NAMALWA (cell line): ENCODE data around the gene FST.

Source experiments
- DNase-seq: peaks from one replicate; pipeline ENCODE4 v3.0.0-alpha.2; 2015; ENCODE audit warnings: low spot score

FST gene

GRCh38 chr5:53480416-53481158, at the start of gene FST:
Gene FST, plus strand, starts transcription at chr5:53480629. Its CDS starts 163 bp downstream, at chr5:53480792.
- DNase-seq, result no peak

GRCh38 chr5:53431665-53432064, 48.8 kb upstream of the FST start:
- no peak for DNase-seq

GRCh38 chr5:53433026-53433425, 47.4 kb upstream of the FST start:
- DNase-seq, result no peak

GRCh38 chr5:53434541-53434940, 45.9 kb upstream of the FST start:
- DNase-seq, result no peak

- no peak for DNase-seq
These were observed 43.8 kb upstream of the FST start for GRCh38 chr5:53436480-53437191.

GRCh38 chr5:53438079-53438478, 42.4 kb upstream of the FST start:
- DNase-seq, result no peak

- peak; percentile 7 for DNase-seq
These were observed 41.6 kb upstream of the FST start for GRCh38 chr5:53438486-53439472.

- no peak for DNase-seq
These were observed 37.5 kb upstream of the FST start for GRCh38 chr5:53442961-53443360.

- no peak for DNase-seq
These were observed 34.9 kb upstream of the FST start for GRCh38 chr5:53445569-53445968.

- no peak for DNase-seq
These were observed 33.5 kb upstream of the FST start for GRCh38 chr5:53446908-53447307.

- DNase-seq, result no peak
These were observed 31.6 kb upstream of the FST start for GRCh38 chr5:53448851-53449250.

GRCh38 chr5:53453898-53454718, 26.3 kb upstream of the FST start:
- DNase-seq, result no peak

GRCh38 chr5:53454719-53455000, 25.8 kb upstream of the FST start:
- DNase-seq, result no peak

GRCh38 chr5:53456366-53456765, 24.1 kb upstream of the FST start:
- no peak for DNase-seq

- no peak for DNase-seq
These were observed 16.4 kb upstream of the FST start for GRCh38 chr5:53463909-53464621.

GRCh38 chr5:53464722-53465121, 15.7 kb upstream of the FST start:
- no peak for DNase-seq

- no peak for DNase-seq
These were observed 10.3 kb upstream of the FST start for GRCh38 chr5:53469946-53470687.

GRCh38 chr5:53472279-53472678, 8.2 kb upstream of the FST start:
- DNase-seq, result no peak

GRCh38 chr5:53472720-53473510, 7.5 kb upstream of the FST start:
- no peak for DNase-seq

- DNase-seq, result no peak
These were observed 6.8 kb upstream of the FST start for GRCh38 chr5:53473633-53474032.
